Peyer's patch (tissue), 4 donors: ENCODE data around the gene PTGR3. TPM values are rescaled to one million over a fixed set of nuclear protein-coding genes. Genes with fewer than 3 reads are reported as not detected.

Experiments
- DNase-seq, 3 donors: peaks; one replicate each; pipeline ENCODE4 v3.0.0-alpha.2; 2017 to 2019
- H3K27ac ChIP-seq, 4 donors: fragments of 200-600 bp; sonication (generic); one replicate each; pipeline ENCODE4 v1.5.1; 2016 to 2019
- H3K27me3 ChIP-seq, 2 donors: fragments of 200-600 bp; sonication (generic); one replicate each; pipeline ENCODE4 v1.5.1; 2019
- H3K36me3 ChIP-seq, 3 donors: fragments of 200-600 bp; sonication (generic); one replicate each; pipeline ENCODE4 v1.5.1; 2016 to 2019
- H3K4me1 ChIP-seq, 4 donors: fragments of 200-600 bp; sonication (generic); one replicate each; pipeline ENCODE4 v1.5.1; 2016 to 2019
- H3K4me3 ChIP-seq, 4 donors: fragments of 200-600 bp; sonication (generic); 1 replicate in 3 of 4; 2 replicates in 1 of 4; pipeline ENCODE4 v1.5.1; 2016 to 2019; ENCODE audit warnings: mild to moderate bottlenecking in 1 of 4
- H3K9me3 ChIP-seq, 4 donors: fragments of 200-600 bp; sonication (generic); one replicate each; pipeline ENCODE4 v1.5.1; 2016 to 2019; ENCODE audit warnings: mild to moderate bottlenecking in 1 of 4
- POLR2A ChIP-seq, 2 donors: fragments of 450-650 bp; IDR thresholded peaks; one replicate each; pipeline ENCODE4 v1.5.1; 2017; ENCODE audit warnings: antibody characterized with exemption in 2 of 2, mild to moderate bottlenecking in 2 of 2, moderate library complexity in 2 of 2
- total RNA-seq, 4 donors: library from RNA; depleted of rRNA; stranded (reverse); fragments of >200 nt; gene quantifications; one replicate each; pipeline ENCODE4 v1.1.0, GENCODE V29; 2016
- TF ChIP-seq, protein P1 (sequence below), 6 experiments: fragments of 450-650 bp in 4 of 6; fragments of 200-600 bp in 2 of 6; sonication (generic) in 1 of 6; IDR thresholded peaks; one replicate each; pipeline ENCODE4 v1.5.1; 2017 to 2019; ENCODE audit warnings: antibody characterized with exemption in 6 of 6, mild to moderate bottlenecking in 3 of 6, moderate library complexity in 1 of 6

The PTGR3 gene
- total RNA-seq, 4 donors from 2014 or later: 19.6 to 24.1 (median 20.8) TPM

DNA sequence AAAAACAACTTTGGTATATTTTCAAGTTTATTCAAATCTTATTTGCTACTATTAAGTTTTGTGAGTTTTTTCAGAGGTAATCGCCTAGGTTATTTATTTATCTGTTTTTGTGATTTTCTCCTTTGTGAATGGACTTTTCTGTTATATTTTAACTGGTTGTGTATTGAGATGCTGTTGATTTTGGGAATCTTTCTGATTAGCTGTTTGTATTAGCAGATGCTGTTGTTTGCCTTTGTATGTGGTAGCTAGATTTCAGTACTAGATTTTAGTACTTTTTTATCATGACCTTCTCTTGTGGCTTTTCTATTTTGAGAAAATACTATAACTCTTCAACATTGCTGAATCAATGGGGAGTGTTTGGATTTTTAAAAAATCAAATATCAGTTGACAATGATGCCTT lies 44.1 kb upstream of the PTGR3 start:
- DNase-seq: no peak
- Histone ChIP-seq H3K27ac (no peak overlapping the region), H3K9me3 (no peaks in the 10 kb centered on the region), H3K27me3 (no peaks in the 10 kb centered on the region), H3K36me3 (no peaks in the 10 kb centered on the region), H3K4me1 (peaks cover 0 to 17% (median 3%) of the 10 kb centered on the region in 4 donors), H3K4me3 (no peak overlapping the region)
- TF ChIP-seq, protein P1, sequence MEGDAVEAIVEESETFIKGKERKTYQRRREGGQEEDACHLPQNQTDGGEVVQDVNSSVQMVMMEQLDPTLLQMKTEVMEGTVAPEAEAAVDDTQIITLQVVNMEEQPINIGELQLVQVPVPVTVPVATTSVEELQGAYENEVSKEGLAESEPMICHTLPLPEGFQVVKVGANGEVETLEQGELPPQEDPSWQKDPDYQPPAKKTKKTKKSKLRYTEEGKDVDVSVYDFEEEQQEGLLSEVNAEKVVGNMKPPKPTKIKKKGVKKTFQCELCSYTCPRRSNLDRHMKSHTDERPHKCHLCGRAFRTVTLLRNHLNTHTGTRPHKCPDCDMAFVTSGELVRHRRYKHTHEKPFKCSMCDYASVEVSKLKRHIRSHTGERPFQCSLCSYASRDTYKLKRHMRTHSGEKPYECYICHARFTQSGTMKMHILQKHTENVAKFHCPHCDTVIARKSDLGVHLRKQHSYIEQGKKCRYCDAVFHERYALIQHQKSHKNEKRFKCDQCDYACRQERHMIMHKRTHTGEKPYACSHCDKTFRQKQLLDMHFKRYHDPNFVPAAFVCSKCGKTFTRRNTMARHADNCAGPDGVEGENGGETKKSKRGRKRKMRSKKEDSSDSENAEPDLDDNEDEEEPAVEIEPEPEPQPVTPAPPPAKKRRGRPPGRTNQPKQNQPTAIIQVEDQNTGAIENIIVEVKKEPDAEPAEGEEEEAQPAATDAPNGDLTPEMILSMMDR (IDR thresholded peaks at IDR 0.05): no peak
- TF ChIP-seq POLR2A (IDR thresholded peaks at IDR 0.05): no peak

DNA sequence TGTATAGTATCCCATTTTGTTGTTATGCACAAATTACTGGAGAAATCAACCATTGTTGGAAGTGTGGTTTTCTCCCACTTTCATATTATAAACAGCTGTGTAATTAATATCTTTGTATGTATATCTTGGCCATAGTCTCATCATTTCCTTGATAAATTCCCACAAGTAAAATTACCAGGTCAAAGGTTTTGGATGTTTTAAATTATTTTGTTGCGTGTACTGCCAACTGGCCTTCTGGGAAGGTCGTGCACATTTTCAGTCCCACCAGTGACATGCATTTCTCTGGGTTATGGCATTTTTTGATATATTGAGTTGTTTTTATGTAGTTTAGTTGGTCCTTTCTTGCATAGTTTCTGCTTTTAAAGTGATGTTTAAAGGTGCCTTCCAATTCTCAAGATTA lies 43.2 kb upstream of the PTGR3 start:
- no peaks in the 10 kb centered on the region for H3K36me3 ChIP-seq
- no peak overlapping the region for H3K4me3 ChIP-seq
- H3K27ac ChIP-seq: no peak overlapping the region
- H3K4me1 ChIP-seq: peaks cover 0 to 19% (median 3%) of the 10 kb centered on the region in 4 donors
- no peaks in the 10 kb centered on the region for H3K27me3 ChIP-seq
- TF ChIP-seq, protein P1 (IDR thresholded peaks at IDR 0.05): no peak
- no peak for TF ChIP-seq POLR2A (IDR thresholded peaks at IDR 0.05)
- DNase-seq: no peak
- H3K9me3 ChIP-seq: no peaks in the 10 kb centered on the region

DNA sequence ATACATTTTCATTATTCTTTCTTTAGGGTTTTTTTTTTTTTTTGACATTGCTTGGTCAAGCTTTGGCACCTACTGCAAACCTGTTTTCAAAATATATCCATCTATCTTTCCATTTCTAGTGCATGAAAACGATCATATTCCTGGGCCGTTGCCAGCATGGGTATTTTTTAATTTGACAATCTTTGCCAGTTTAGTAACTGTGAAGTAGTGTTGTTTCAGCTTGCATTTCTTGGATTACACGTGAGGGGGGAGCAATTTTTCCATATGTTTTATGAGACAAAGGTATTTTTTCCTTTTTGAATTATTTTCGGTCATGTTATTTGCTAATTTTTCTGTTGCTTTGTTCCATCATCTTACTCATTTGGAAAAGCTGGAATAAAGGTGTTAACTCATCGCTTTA lies 42.5 kb upstream of the PTGR3 start:
- Histone ChIP-seq H3K27me3 (no peaks in the 10 kb centered on the region), H3K4me1 (peaks cover 3 to 26% (median 5%) of the 10 kb centered on the region in 4 donors), H3K36me3 (no peaks in the 10 kb centered on the region), H3K27ac (no peak overlapping the region), H3K9me3 (no peaks in the 10 kb centered on the region), H3K4me3 (no peak overlapping the region)
- DNase-seq: no peak
- TF ChIP-seq, protein P1 (IDR thresholded peaks at IDR 0.05): no peak
- no peak for TF ChIP-seq POLR2A (IDR thresholded peaks at IDR 0.05)

DNA sequence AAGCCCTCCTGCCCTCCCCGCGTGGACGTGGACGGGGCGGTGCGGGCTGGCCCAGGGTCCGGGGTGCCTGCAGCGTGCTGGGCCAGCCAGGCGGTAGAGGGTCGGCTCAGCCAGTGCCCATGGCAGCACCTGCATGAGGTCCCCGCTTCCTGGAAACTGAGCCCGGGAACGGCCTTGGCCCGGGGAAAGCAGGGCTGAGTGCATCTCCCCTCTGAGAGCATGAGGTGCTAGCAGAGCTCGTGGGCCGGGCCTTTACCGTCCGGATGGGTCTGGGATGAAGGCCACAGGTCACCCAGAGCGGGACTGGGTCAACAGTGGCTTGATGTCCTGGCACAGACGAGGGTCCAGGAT lies 41.5 kb upstream of the PTGR3 start:
- no peak overlapping the region for H3K4me3 ChIP-seq
- no peaks in the 10 kb centered on the region for H3K9me3 ChIP-seq
- no peaks in the 10 kb centered on the region for H3K27me3 ChIP-seq
- TF ChIP-seq, protein P1 (IDR thresholded peaks at IDR 0.05): no peak
- no peak for TF ChIP-seq POLR2A (IDR thresholded peaks at IDR 0.05)
- no peaks in the 10 kb centered on the region for H3K36me3 ChIP-seq
- H3K27ac ChIP-seq: peak overlapping the region in 1 of 4 donors; percentile 0
- no peak for DNase-seq
- peaks cover 4 to 27% (median 5%) of the 10 kb centered on the region in 4 donors for H3K4me1 ChIP-seq

DNA sequence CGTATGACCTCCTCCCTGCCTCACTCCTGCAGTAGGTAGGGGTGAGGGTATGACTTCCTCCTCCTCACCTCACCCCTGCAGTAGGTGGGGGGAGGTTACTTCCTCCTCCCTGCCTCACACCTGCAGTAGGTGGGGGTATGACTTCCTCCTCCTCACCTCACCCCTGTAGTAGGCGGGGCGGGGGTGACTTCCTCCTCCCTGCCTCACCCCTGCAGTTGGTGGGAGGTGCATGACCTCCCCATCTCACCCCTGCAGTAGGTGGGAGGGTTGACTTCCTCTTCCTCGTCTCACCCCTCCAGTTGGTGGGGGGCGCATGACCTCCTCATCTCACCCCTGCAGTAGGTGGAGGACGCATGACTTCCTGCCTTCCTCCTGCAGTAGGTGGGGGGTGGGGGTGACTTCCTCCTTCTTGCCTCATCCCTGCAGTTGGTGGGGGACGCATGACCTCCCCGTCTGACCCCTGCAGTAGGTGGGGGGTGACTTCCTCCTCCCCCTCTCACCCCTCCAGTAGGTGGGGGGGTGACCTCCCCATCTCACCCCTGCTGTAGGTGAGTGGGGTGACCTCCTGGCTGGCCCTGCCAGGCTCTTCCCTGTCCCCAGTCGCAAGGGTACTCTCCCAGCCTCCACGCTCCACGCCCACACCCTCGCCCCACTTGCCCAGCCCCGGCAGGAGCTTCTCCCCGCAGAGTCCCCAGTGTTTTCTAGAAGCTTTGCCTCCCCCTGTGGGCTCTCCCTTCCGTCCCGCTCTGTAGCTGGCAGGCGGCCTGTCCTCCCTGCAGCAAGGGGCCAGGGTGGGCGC lies 40.9 kb upstream of the PTGR3 start:
- Histone ChIP-seq H3K36me3 (no peaks in the 10 kb centered on the region), H3K27ac (peak overlapping the region in 2 of 4 donors; percentile 44 to 59), H3K4me1 (peaks cover 4 to 27% (median 5%) of the 10 kb centered on the region in 4 donors), H3K9me3 (no peaks in the 10 kb centered on the region), H3K27me3 (no peaks in the 10 kb centered on the region), H3K4me3 (no peak overlapping the region)
- DNase-seq: no peak
- no peak for TF ChIP-seq POLR2A (IDR thresholded peaks at IDR 0.05)
- TF ChIP-seq, protein P1 (IDR thresholded peaks at IDR 0.05): no peak
